Progenitor cell of endocrine pancreas (in vitro differentiated cells): Measurements from ENCODE around the gene PSEN1. TPM values are rescaled to one million over a fixed set of nuclear protein-coding genes. Genes with fewer than 3 reads are reported as not detected.
"Not testable (repeated sequence)": the region's sequence is repeated elsewhere in the genome, so short reads cannot be mapped to it uniquely, and the experiment has no call there.

Source experiments
- DNase-seq: peaks from one replicate; pipeline ENCODE4 v3.0.0; 2021; ENCODE audit warnings: low spot score; ENCODE audit not compliant: unreplicated experiment
- H3K27ac Mint-ChIP-seq: 2 replicates; pipeline ENCODE4 v1.8.0; 2021; ENCODE audit warnings: mild to moderate bottlenecking, moderate library complexity, mixed read lengths
- H3K27me3 Mint-ChIP-seq: 2 replicates; pipeline ENCODE4 v1.8.0; 2021; ENCODE audit warnings: mixed read lengths
- H3K36me3 Mint-ChIP-seq: 2 replicates; pipeline ENCODE4 v1.8.0; 2022; ENCODE audit warnings: mixed read lengths; ENCODE audit not compliant: insufficient read depth
- H3K4me1 Mint-ChIP-seq: 2 replicates; pipeline ENCODE4 v1.8.0; 2021; ENCODE audit warnings: low read depth, mixed read lengths
- H3K4me3 Mint-ChIP-seq: 2 replicates; pipeline ENCODE4 v1.8.0; 2021; ENCODE audit warnings: low read depth, mild to moderate bottlenecking, moderate library complexity, mixed read lengths
- H3K9me3 Mint-ChIP-seq: 2 replicates; pipeline ENCODE4 v1.8.0; 2021; ENCODE audit warnings: low read depth, mixed read lengths
- CTCF ChIP-seq: fragments of 200-600 bp; sonication (generic); IDR thresholded peaks from one replicate; pipeline ENCODE4 v1.5.0; 2021; ENCODE audit warnings: antibody characterized with exemption, mild to moderate bottlenecking; ENCODE audit not compliant: unreplicated experiment
- total RNA-seq: library from RNA; stranded (reverse); gene quantifications from 2 replicates; pipeline ENCODE4 v1.2.1, GENCODE V29; 2021

The PSEN1 gene
- total RNA-seq, 1 donor from 2014 or later, result 61.7 TPM

DNA sequence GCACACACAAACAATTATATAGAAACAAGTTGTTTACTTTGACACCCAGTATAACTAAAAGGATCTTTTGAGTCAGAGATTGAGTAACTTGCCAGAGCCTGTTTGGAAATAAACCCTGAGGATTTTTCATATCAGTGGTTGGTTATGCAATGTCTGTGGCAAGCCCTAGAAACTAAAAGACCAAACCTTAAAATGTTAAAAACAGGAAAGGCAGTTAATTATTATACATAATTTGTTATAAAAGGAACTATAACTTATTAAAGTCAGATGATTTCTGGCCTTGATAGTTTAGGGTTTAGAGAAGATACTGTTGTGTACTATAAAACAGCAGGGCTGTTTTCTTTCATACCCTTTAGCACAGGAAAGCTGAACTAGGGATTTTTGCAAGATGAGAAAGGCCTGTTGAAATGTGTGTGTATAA is 44.1 kb downstream of the PSEN1 start:
- no peak overlapping the region for H3K4me3 Mint-ChIP-seq
- no peak for TF ChIP-seq CTCF
- H3K27ac Mint-ChIP-seq, result no peak overlapping the region
- DNase-seq, result no peak
- peaks cover 15% of the 10 kb centered on the region for H3K36me3 Mint-ChIP-seq
- H3K27me3 Mint-ChIP-seq, result no peaks in the 10 kb centered on the region
- H3K9me3 Mint-ChIP-seq, result no peaks in the 10 kb centered on the region
- no peaks in the 10 kb centered on the region for H3K4me1 Mint-ChIP-seq

- H3K36me3 Mint-ChIP-seq, result peaks cover 17% of the 10 kb centered on the region
Measured at GRCh38 chr14:73180969-73181368, 44.7 kb downstream of the PSEN1 start.

DNA sequence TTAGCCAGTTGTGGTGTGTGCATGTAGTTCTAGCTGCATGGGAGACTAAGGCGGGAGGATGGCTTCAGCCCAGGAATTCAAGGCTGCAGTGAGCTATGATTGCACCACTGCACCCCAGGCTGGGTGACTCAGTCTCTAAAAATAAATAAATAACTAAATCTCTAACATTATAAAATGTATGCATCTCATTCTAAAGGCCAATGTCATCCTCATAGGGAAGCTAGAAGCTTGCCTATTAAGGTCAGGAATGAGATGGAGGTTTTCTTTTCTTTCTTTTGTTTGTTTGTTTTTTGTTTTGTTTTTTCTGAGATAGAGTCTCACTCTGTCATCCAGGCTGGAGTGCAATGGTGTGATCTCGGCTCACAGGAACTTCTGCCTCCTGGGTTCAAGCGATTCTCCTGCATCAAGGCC is 52.2 kb downstream of the PSEN1 start:
- H3K27me3 Mint-ChIP-seq, result no peaks in the 10 kb centered on the region
- no peak for TF ChIP-seq CTCF
- peaks cover 30% of the 10 kb centered on the region for H3K36me3 Mint-ChIP-seq
- DNase-seq, result no peak
- no peaks in the 10 kb centered on the region for H3K4me1 Mint-ChIP-seq
- no peaks in the 10 kb centered on the region for H3K9me3 Mint-ChIP-seq
- no peak overlapping the region for H3K4me3 Mint-ChIP-seq
- no peak overlapping the region for H3K27ac Mint-ChIP-seq

More at GRCh38 chr14:73180969-73181368, 44.7 kb downstream of the PSEN1 start:
- not testable (repeated sequence) for H3K9me3 Mint-ChIP-seq, H3K4me3 Mint-ChIP-seq, H3K27ac Mint-ChIP-seq, H3K27me3 Mint-ChIP-seq, H3K4me1 Mint-ChIP-seq, DNase-seq

DNA sequence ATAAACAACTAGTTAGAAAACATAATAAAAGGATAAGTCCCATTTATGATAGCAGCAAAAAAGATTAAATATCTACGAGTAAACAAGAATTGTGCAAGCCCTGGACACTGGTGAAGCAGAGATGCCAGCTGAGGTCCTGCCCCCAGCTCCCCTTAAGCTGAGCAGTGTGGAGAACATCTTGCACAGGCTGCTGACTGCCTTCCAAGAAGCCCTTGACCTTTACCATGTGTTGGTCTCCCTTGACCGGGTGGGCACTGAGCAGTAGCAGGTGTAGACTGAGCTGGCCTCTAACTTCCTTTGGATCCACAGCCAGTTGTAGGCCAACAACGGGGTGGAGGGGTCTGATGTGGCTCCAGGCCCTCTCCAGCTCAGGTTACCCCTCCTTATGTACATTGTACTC is 53.3 kb downstream of the PSEN1 start:
- no peak for DNase-seq
- TF ChIP-seq CTCF, result no peak
- Mint-ChIP-seq H3K9me3 (no peaks in the 10 kb centered on the region), H3K27ac (no peak overlapping the region), H3K36me3 (peaks cover 30% of the 10 kb centered on the region), H3K4me1 (no peaks in the 10 kb centered on the region), H3K4me3 (no peak overlapping the region), H3K27me3 (no peaks in the 10 kb centered on the region)

GRCh38 chr14:73191441-73191840 is 55.1 kb downstream of the PSEN1 start:
- no peak overlapping the region for H3K27ac Mint-ChIP-seq
- no peaks in the 10 kb centered on the region for H3K4me1 Mint-ChIP-seq
- no peak overlapping the region for H3K4me3 Mint-ChIP-seq
- H3K36me3 Mint-ChIP-seq, result peaks cover 36% of the 10 kb centered on the region
- no peaks in the 10 kb centered on the region for H3K9me3 Mint-ChIP-seq
- TF ChIP-seq CTCF, result no peak
- H3K27me3 Mint-ChIP-seq, result no peaks in the 10 kb centered on the region
- DNase-seq, result no peak

DNA sequence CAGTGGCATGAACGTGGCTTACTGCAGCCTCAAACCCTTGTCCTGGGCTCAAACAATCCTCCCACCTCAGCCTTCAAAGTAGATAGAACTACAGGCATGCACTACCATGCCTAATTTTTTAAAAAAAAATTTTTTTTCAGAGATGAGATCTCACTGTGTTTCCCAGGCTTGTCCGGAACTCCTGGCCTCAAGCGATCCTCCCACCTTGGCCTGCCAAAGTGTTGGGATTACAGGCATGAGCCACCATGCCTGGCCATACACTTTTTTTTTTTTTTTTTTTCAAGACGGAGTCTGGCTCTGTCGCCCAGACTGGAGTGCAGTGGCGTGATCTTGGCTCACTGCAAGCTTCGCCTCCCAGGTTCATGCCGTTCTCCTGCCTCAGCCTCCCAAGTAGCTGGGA is 58.0 kb downstream of the PSEN1 start:
- H3K27ac Mint-ChIP-seq, result peak overlapping the region; percentile 41
- peaks cover 30% of the 10 kb centered on the region for H3K36me3 Mint-ChIP-seq
- H3K4me3 Mint-ChIP-seq, H3K4me1 Mint-ChIP-seq, H3K27me3 Mint-ChIP-seq, DNase-seq, H3K9me3 Mint-ChIP-seq: not testable (repeated sequence)
